ENCODE data around the gene LIX1L.

The LIX1L gene

GRCh38 chr1:145893306-145894055, 64.3 kb downstream of the LIX1L start:
- DNase-seq (ENCODE audit: low read depth in 2 of 2) = no peak

- DNase-seq (ENCODE audit: low read depth in 2 of 2) = no peak
Observed at GRCh38 chr1:145892486-145893087, 65.2 kb downstream of the LIX1L start.

GRCh38 chr1:145891587-145892485, 66.0 kb downstream of the LIX1L start:
- peak; percentile 24 to 48 for DNase-seq (ENCODE audit: low read depth in 2 of 2)

- no peak for DNase-seq (ENCODE audit: low read depth in 2 of 2)
Observed at GRCh38 chr1:145891143-145891542, 66.7 kb downstream of the LIX1L start.

- no peak for DNase-seq (ENCODE audit: low read depth in 2 of 2)
Observed at GRCh38 chr1:145889722-145890121, 68.1 kb downstream of the LIX1L start.

- no peak for DNase-seq (ENCODE audit: low read depth in 2 of 2)
Observed at GRCh38 chr1:145887631-145888030, 70.2 kb downstream of the LIX1L start.

- DNase-seq (ENCODE audit: low read depth in 2 of 2) = no peak
Observed at GRCh38 chr1:145886816-145887215, 71.0 kb downstream of the LIX1L start.

- no peak for DNase-seq (ENCODE audit: low read depth in 2 of 2)
Observed at GRCh38 chr1:145886390-145886789, 71.4 kb downstream of the LIX1L start.

GRCh38 chr1:145885738-145886287, 72.0 kb downstream of the LIX1L start, which contains the start of gene ANKRD35:
ANKRD35 (minus strand) TSS chr1:145885866; CDS start chr1:145885758, 108 bp downstream.
- peak; percentile 74 to 85 for DNase-seq (ENCODE audit: low read depth in 2 of 2)

GRCh38 chr1:145884675-145885074, 73.1 kb downstream of the LIX1L start:
- DNase-seq (ENCODE audit: low read depth in 2 of 2) = no peak

Measured in stimulated activated CD4-positive, alpha-beta T cell treated with anti-CD3 and anti-CD28 coated beads, Interleukin-1b, Interleukin-23, amount 100 ng/mL, for 4 hours (primary cell).